ENCODE results near the gene CES1.

DNA sequence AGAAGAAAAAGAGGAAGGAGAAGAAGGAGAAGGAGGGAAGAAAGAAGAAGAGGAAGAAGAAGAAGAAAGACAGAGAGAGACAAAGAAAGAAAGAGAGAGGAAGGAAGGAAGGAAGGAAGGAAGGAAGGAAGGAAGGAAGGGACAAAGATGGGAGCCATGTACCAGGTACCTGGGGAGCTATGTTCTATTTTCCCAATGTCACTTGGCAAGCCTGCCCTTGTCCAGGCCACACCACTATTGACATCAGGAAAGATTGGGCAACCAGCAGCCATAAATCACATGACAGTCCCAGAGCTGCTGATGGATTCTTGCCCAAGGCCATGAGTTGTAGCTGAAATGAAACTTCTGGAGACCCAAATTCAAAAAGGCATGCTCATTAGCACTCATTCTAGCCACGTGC lies 2.7 kb upstream of the CES1 start:
- TF ChIP-seq, protein P1, sequence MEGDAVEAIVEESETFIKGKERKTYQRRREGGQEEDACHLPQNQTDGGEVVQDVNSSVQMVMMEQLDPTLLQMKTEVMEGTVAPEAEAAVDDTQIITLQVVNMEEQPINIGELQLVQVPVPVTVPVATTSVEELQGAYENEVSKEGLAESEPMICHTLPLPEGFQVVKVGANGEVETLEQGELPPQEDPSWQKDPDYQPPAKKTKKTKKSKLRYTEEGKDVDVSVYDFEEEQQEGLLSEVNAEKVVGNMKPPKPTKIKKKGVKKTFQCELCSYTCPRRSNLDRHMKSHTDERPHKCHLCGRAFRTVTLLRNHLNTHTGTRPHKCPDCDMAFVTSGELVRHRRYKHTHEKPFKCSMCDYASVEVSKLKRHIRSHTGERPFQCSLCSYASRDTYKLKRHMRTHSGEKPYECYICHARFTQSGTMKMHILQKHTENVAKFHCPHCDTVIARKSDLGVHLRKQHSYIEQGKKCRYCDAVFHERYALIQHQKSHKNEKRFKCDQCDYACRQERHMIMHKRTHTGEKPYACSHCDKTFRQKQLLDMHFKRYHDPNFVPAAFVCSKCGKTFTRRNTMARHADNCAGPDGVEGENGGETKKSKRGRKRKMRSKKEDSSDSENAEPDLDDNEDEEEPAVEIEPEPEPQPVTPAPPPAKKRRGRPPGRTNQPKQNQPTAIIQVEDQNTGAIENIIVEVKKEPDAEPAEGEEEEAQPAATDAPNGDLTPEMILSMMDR (IDR thresholded peaks at IDR 0.05): no peak
- TF ChIP-seq POLR2A (IDR thresholded peaks at IDR 0.05): no peak
